HepG2 (cell line): Measurements from ENCODE around the gene RASSF4. TPM values are rescaled to one million over a fixed set of nuclear protein-coding genes. Genes with fewer than 3 reads are reported as not detected.

ENCODE experiments used
- AGO2 ChIP-seq: fragments of 200-400 bp; formaldehyde crosslinking; optimal IDR thresholded peaks from 2 replicates; pipeline ENCODE3; 2017; ENCODE audit warnings: mild to moderate bottlenecking, low read depth, low read length, moderate library complexity
- ARID3A ChIP-seq: IDR thresholded peaks from 2 replicates; pipeline ENCODE4 v1.6.1; 2012; ENCODE audit warnings: low read depth, low read length, improper control_type of control experiment
- BCL6 ChIP-seq: IDR thresholded peaks from 2 replicates; pipeline ENCODE4 v1.6.1; 2016; ENCODE audit warnings: missing genetic modification reagents, missing compliant biosample characterization
- BCLAF1 ChIP-seq: fragments of 450-650 bp; IDR thresholded peaks from 2 replicates; pipeline ENCODE4 v1.6.1; 2017; ENCODE audit warnings: mild to moderate bottlenecking
- ERF ChIP-seq: IDR thresholded peaks from 2 replicates; pipeline ENCODE4 v1.6.1; 2018; ENCODE audit warnings: missing biosample characterization, missing genetic modification reagents
- GPN1 ChIP-seq: sonication (generic); formaldehyde crosslinking; IDR thresholded peaks from 2 replicates; pipeline ENCODE4 v1.5.1; 2020; ENCODE audit warnings: missing genetic modification reagents, borderline replicate concordance
- MED8 ChIP-seq: sonication (generic); formaldehyde crosslinking; IDR thresholded peaks from 2 replicates; pipeline ENCODE4 v1.8.1; 2023; ENCODE audit warnings: mild to moderate bottlenecking, missing genetic modification reagents; ENCODE audit not compliant: insufficient replicate concordance
- MLLT10 ChIP-seq: sonication (generic); formaldehyde crosslinking; IDR thresholded peaks from 2 replicates; pipeline ENCODE4 v1.4.0; 2020; ENCODE audit warnings: missing genetic modification reagents
- NCOA1 ChIP-seq: sonication (generic); formaldehyde crosslinking; IDR thresholded peaks from 2 replicates; pipeline ENCODE4 v1.9.0; 2021; ENCODE audit warnings: missing genetic modification reagents
- PAWR ChIP-seq: sonication (generic); formaldehyde crosslinking; IDR thresholded peaks from 2 replicates; pipeline ENCODE4 v1.4.0; 2020; ENCODE audit warnings: missing genetic modification reagents, mild to moderate bottlenecking, borderline replicate concordance
- RAD51 ChIP-seq: fragments of 450-650 bp; IDR thresholded peaks from 2 replicates; pipeline ENCODE4 v1.6.1; 2016; ENCODE audit warnings: borderline replicate concordance
- RBM22 ChIP-seq: fragments of 200-400 bp; formaldehyde crosslinking; optimal IDR thresholded peaks from 2 replicates; pipeline ENCODE3; 2017; ENCODE audit warnings: mild to moderate bottlenecking, low read length, moderate library complexity
- SAP130 ChIP-seq: IDR thresholded peaks from 2 replicates; pipeline ENCODE4 v1.6.1; 2016; ENCODE audit warnings: low read depth
- SIX1 ChIP-seq: sonication (generic); formaldehyde crosslinking; IDR thresholded peaks from 2 replicates; pipeline ENCODE4 v1.4.0; 2020; ENCODE audit warnings: missing genetic modification reagents, borderline replicate concordance
- SOX5 ChIP-seq: IDR thresholded peaks from 2 replicates; pipeline ENCODE4 v1.6.1; 2016; ENCODE audit warnings: borderline replicate concordance
- SSRP1 ChIP-seq: IDR thresholded peaks from 2 replicates; pipeline ENCODE4 v1.6.1; 2016; ENCODE audit warnings: control low read depth
- ZBTB21 ChIP-seq: sonication (generic); formaldehyde crosslinking; IDR thresholded peaks from 2 replicates; pipeline ENCODE4 v1.4.0; 2020; ENCODE audit warnings: missing genetic modification reagents
- ZMAT3 ChIP-seq: sonication (generic); formaldehyde crosslinking; conservative IDR thresholded peaks from 2 replicates; pipeline ENCODE4 v1.7.0; 2021; ENCODE audit warnings: missing genetic modification reagents
- ZNF3 ChIP-seq: IDR thresholded peaks from 2 replicates; pipeline ENCODE4 v1.7.0; 2017; ENCODE audit warnings: inconsistent platforms
- ZNF589 ChIP-seq: sonication (generic); formaldehyde crosslinking; conservative IDR thresholded peaks from 2 replicates; pipeline ENCODE4 v1.8.0; 2022; ENCODE audit warnings: mild to moderate bottlenecking, moderate library complexity, missing genetic modification reagents
- ZNF605 ChIP-seq: sonication (generic); formaldehyde crosslinking; IDR thresholded peaks from 2 replicates; pipeline ENCODE4 v1.8.0; 2022; ENCODE audit warnings: mild to moderate bottlenecking, missing genetic modification reagents
- ZNF780A ChIP-seq: sonication (generic); formaldehyde crosslinking; IDR thresholded peaks from 2 replicates; pipeline ENCODE4 v1.8.0; 2022; ENCODE audit warnings: mild to moderate bottlenecking, missing genetic modification reagents, moderate library complexity
- ZNF816 ChIP-seq: sonication (generic); formaldehyde crosslinking; IDR thresholded peaks from 2 replicates; pipeline ENCODE4 v1.8.0; 2022; ENCODE audit warnings: missing genetic modification reagents, mild to moderate bottlenecking, borderline replicate concordance
- ZNF879 ChIP-seq: sonication (generic); formaldehyde crosslinking; IDR thresholded peaks from 2 replicates; pipeline ENCODE4 v1.8.1; 2023; ENCODE audit warnings: missing genetic modification reagents
- ZNF891 ChIP-seq: sonication (generic); formaldehyde crosslinking; IDR thresholded peaks from 2 replicates; pipeline ENCODE4 v1.5.0; 2020; ENCODE audit warnings: mild to moderate bottlenecking, missing genetic modification reagents
- polyA plus RNA-seq, 8 experiments: library from polyadenylated mRNA; depleted of rRNA in 3 of 8; stranded (reverse) in 7 of 8; unstranded in 1 of 8; fragments of >200 nt; fragmentation: Illumina TruSeq in 4 of 8; extraction: Trizol in 4 of 8; gene quantifications; 2 replicates each; pipeline versions ENCODE4 v1.2.1 to v1.2.3, GENCODE V29; 2011 to 2016; ENCODE audit warnings: low read depth in 4 of 8, missing spikeins in 1 of 8, mixed read lengths in 1 of 8; ENCODE audit not compliant: insufficient read depth in 1 of 8
- total RNA-seq, 5 experiments: library from RNA; depleted of rRNA; stranded (reverse); fragments of >200 nt; fragmentation: Illumina TruSeq; extraction: Trizol; gene quantifications; 2 replicates each; pipeline ENCODE4 v1.2.3, GENCODE V29; 2016; ENCODE audit warnings: low read depth in 1 of 5
- TF ChIP-seq, protein P1 (sequence below): sonication (generic); formaldehyde crosslinking; IDR thresholded peaks from 2 replicates; pipeline ENCODE4 v1.8.0; 2022; ENCODE audit warnings: missing genetic modification reagents, mild to moderate bottlenecking, moderate library complexity, borderline replicate concordance

RASSF4 gene
- total and polyA plus RNA-seq, 2 of the 13 experiments (the other 11 are each of a cell fraction or from before 2014, with no cell fraction given), result 34.0 to 51.7 TPM

- TF ChIP-seq ZNF879 (CRISPR knock-in tag), result no peak
- peak; percentile 20; the same call in 1 of the 2 replicates for TF ChIP-seq ZNF605 (CRISPR knock-in tag)
- TF ChIP-seq SOX5 (CRISPR knock-in tag), result peak; percentile 45; the same call in 1 of the 2 replicates
- TF ChIP-seq BCLAF1, result no peak
- TF ChIP-seq GPN1, result no peak
- no peak for TF ChIP-seq ZNF780A (CRISPR knock-in tag)
- peak; percentile 16; the same call in 1 of the 2 replicates for TF ChIP-seq ZNF891 (CRISPR knock-in tag)
- no peak for TF ChIP-seq RAD51
- no peak for TF ChIP-seq ERF (CRISPR knock-in tag)
- TF ChIP-seq ZNF589, result no peak; the same call in 1 of the 2 replicates
- no peak for TF ChIP-seq ZMAT3
- peak; percentile 99 for TF ChIP-seq AGO2
- no peak for TF ChIP-seq NCOA1 (CRISPR knock-in tag)
- TF ChIP-seq SIX1, result no peak
- peak; percentile 28; the same call in 1 of the 2 replicates for TF ChIP-seq SAP130
- peak; percentile 40 for TF ChIP-seq MED8 (CRISPR knock-in tag)
- peak; percentile 52 for TF ChIP-seq RBM22
- no peak for TF ChIP-seq MLLT10
- 0 out of 2 replicates have a peak, but pooled peaks have one; percentile 51 for TF ChIP-seq ZNF816 (CRISPR knock-in tag)
- TF ChIP-seq, protein P1, sequence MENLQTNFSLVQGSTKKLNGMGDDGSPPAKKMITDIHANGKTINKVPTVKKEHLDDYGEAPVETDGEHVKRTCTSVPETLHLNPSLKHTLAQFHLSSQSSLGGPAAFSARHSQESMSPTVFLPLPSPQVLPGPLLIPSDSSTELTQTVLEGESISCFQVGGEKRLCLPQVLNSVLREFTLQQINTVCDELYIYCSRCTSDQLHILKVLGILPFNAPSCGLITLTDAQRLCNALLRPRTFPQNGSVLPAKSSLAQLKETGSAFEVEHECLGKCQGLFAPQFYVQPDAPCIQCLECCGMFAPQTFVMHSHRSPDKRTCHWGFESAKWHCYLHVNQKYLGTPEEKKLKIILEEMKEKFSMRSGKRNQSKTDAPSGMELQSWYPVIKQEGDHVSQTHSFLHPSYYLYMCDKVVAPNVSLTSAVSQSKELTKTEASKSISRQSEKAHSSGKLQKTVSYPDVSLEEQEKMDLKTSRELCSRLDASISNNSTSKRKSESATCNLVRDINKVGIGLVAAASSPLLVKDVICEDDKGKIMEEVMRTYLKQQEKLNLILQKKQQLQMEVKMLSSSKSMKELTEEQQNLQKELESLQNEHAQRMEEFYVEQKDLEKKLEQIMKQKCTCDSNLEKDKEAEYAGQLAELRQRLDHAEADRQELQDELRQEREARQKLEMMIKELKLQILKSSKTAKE (CRISPR knock-in tag), result no peak
- TF ChIP-seq ZNF3 (CRISPR knock-in tag), result no peak
- TF ChIP-seq SSRP1 (CRISPR knock-in tag), result peak; percentile 57; the same call in 1 of the 2 replicates
- no peak for TF ChIP-seq ARID3A
- peak; percentile 43 for TF ChIP-seq BCL6 (CRISPR knock-in tag)
- TF ChIP-seq ZBTB21 (CRISPR knock-in tag), result no peak
- no peak for TF ChIP-seq PAWR
Observed at GRCh38 chr10:44974628-44975430, 15.2 kb downstream of the RASSF4 start (continued).
